NCI-H345 treated with DMSO at 0.1 percent for 48 hours (cell line): Measurements from ENCODE around the gene SND1.

Experiments used
- DNase-seq: peaks from one replicate; lab custom pipeline; 2025; ENCODE audit not compliant: unreplicated experiment; lab: John Stamatoyannopoulos, UW

SND1 gene

GRCh38 chr7:128030654-128031611 lies 378.9 kb downstream of the SND1 start, which contains the start of gene LRRC4:
Gene LRRC4 (minus strand): TSS chr7:128031437. CDS start chr7:128030640, 797 bp downstream.
- no peak for DNase-seq

GRCh38 chr7:128031901-128032604 lies 380.1 kb downstream of the SND1 start:
- peak; percentile 51 for DNase-seq

DNA sequence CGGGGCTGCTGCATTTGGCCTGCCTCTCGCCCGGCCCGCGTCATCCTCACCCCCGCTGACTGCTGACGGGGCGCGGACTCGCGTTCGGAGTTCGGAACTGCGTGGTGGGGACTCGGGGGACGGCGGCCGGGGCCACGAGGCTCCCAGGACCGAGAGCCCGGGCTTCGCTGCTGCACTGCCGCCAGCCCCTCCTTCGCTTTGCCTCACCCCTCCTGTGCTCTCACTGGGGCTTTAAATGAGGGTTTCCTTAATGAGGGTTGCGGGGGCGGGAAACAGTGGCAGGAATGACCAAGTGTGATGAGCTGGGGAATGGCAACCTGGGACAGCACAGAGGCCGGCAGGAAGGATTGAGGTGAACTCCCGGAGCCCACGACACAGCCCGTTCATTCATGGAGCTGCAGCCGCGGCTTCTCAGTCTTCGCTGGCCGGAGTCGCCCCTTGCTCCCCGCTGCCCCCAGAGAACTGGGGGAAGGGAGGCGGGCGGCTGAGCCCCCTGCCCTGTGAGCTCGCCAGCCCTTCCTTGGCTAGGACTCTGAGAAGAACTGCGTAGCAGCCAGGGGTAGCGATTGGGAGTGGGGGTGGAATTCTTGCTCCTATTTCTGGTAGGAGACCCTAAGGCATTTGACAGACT lies 380.7 kb downstream of the SND1 start:
- DNase-seq, result no peak

DNA sequence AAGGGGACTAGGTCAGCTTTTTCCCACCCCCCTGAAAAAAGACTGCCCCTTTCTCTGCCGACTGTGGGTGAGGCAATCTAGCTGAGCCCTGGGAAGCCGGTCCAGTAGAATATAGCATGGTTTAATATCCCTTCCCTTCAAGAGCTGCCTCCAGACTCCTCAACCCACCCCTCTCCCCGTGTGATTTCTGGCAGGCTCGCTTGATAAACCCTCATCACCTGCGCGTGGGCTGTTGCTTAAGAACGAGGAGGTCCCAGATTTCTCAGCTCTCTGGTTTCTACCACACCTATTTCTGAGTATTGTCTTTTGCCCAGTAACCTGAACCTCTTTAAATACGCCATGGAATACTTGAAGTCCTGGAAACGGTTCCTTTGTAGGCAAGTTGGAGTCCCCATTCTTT lies 381.3 kb downstream of the SND1 start:
- DNase-seq, result no peak

- DNase-seq, result no peak
Measured at GRCh38 chr7:128034825-128035224, 382.8 kb downstream of the SND1 start.

GRCh38 chr7:128035712-128036111 lies 383.7 kb downstream of the SND1 start:
- DNase-seq, result no peak

GRCh38 chr7:128036226-128036940 lies 384.4 kb downstream of the SND1 start:
- DNase-seq, result no peak

DNA sequence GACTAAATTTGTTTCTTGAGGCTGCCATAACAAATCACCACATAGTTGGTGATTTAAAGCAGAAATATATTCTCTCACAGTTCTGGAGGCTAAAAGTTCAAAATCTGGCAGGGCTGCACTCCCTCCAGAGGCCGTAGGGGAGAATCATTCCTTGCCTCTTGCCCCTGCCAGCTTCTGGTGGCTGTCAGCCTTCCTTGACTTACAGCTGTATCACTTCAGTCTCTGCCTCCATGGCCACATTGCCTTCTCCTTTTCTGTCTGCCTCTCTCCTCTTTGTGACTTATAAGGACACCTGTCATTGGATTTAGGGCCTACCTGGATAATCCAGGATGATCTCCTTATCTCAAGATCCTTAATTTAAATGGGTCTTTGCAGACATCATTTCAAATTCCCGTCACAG lies 385.1 kb downstream of the SND1 start:
- DNase-seq, result no peak

DNA sequence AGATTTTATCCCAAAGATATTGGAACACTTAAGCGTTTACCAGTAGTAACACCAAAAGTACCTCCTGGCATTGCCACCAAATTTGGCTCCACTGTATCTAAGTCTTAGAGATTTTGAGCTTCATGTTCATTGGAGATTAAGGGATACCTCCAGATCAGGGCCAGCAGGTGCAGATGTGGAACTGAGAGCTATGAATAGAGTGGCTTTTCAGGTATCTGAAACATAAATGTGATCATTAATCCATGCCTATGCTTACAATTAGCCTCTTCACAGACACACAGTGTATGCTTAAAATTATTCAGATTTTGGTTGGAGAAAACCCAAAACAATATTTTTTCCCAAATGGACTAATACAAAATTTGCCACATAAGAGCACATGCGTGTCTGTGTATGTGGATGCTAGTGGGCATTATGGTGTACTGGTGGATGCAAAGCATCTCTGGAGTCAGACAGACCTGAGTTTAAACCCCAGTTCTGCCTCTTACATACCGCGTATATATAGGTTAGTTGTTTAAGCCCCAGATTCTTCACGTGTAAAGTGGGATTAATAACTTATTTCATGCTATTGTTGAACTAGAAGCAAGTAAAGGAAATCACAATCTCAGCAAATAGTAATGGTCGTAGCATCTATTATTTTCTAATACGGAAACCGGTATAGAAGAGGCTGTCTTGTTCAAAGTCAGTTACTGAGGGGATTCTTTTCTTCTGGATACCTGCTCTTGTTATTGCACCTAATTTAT lies 386.1 kb downstream of the SND1 start:
- no peak for DNase-seq

- no peak for DNase-seq
Measured at GRCh38 chr7:128039544-128039953, 387.6 kb downstream of the SND1 start.

DNA sequence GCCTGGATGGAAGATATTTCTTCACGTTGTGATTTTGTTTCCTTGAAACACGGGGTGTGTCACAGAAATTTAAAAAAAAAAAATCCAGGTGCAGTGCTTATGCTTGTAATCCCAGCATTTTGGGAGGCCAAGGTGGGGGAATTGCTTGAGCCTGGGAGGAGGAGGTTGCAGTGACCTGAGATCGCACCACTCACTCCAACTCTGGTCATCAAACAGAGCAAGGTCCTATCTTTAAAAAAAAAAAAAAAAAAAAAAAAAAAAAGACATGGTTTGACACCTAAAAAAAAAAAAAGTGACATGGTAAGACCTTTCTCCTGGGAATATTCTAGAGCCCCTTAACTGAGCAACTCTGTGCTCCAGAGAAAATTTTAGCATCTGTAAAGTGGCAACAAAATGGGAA lies 388.2 kb downstream of the SND1 start:
- no peak for DNase-seq

DNA sequence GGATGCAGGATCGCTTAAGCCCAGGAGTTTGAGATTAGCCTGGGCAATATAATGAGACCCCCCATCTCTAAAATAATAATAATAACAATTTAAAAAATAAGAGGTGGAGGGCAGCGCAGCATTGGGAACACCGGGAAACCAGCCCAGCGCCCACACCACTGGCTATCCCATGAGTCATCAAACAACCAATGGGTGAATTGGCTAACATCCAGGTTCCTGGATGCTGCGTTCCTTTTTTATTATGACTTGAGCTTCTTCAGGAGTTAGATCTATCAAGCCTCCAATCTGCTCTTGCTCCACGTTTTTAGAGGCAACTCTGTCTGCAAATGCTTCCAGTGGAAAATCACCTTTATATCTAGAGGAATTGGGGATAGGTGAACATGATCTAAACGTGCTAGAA lies 389.2 kb downstream of the SND1 start:
- no peak for DNase-seq

- DNase-seq, result no peak
Measured at GRCh38 chr7:128042012-128042411, 390.0 kb downstream of the SND1 start.

DNA sequence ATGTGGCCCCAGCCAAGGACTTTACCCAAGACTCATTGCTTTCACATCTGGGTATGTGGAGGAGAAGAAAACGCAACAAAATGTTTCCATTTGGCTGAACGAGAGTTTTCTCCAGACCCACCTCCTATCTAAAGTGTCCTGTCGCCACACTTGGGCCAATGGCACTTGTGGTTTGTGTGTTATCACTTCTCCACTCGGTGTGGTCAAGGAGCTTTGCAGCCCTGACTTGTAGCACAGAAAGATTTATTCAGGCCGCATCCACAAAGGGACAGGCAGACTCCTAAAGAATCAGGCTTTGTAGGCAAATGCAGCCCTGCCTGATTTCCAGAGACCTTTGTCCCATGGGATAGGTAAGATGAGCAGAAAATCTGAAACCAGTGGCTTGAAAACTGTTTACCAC lies 392.1 kb downstream of the SND1 start:
- DNase-seq, result no peak

DNA sequence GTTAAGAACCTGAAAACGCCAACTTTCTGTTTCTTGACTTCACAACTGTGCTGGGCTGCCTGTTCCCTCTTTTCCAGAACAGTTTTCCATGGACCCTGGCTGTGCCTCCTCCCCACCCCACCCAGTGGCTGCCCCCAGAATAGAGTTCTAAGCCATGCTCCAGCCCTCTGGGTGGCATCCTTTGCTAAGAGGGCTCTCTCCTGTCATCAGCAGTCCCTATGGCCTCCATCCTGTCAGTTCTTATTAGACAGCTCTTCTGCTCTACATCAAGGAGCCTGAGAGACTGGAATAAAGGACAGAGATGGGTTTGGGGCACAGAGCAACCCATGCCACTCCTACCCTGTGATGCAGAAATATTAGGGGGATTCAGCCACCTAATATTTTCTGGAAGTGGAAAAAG lies 393.2 kb downstream of the SND1 start:
- DNase-seq, result no peak

DNA sequence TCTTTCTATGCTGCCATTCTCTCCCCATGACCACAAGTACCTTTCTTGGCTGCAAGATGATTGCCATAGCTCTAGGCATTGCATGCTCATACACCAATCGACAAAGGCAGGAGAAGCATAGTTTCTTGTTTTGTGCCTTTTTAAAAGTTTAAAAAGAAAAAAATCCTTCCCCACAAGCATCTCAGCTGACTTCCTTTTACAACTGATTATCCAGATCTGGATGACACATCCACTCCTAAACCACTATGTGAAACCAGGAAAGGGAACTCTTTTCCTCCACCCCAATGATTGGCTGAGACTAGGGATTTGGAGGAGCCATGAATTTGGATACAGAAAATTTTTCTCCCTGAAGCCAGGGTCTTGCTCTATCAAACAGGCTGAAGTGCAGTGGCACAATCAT lies 393.8 kb downstream of the SND1 start:
- no peak for DNase-seq

DNA sequence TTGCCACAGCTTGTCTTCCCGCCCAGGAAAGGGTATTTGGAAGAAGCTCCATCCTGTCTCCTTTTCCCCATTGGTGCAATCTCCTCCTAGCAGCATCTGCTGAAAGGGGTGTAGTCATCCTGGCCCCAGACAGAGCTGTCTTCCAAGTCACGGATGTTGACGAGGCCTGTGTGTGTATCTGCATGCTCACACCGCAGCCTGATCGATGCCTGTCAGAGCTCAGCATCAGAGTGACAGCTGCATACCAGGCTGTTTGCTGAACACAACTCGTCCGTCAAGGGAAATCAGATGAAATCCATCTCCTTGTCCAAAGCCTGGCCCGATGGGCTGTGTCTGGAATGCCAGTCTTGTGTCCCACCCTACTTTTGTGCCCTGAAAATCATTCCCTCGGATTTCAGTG lies 400.4 kb downstream of the SND1 start:
- no peak for DNase-seq

DNA sequence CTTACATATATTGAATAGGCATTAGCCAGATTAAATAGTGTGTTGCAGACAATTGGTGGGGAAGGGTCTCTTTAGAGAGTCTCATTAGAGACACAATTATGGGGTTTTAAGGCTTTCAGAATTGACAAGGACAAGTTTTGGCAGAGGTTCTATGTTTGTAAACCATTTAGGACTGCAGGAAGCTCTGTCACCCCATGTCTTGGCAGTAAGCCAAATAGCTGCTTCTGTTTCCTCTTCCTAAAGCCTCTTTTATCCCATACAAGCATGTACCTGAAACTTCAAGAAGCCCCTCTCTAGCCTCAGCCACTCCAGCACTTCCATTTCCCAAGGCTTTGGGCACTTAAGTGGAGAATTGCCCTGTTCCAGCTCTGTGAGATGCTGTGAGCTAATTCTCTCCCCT lies 401.0 kb downstream of the SND1 start:
- DNase-seq, result peak; percentile 66

DNA sequence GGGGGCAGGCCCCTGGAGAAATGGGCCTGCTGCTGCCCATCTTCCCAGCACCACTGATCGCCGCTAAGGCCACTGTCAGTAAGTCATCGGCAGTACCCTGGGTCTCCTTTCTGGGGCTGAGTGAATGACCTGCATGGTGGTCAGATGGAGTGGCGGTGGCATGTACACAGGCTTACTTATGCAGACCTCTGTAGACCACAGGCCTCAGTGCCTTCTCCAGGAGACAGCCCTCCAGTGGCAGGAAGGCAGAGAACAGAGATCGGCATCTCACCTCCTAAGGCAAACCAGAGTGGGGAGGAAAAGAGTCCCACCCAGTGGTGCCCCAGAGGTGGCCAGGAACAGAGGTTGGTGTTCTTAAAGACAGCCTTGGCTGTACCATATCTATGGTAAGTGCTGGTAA lies 402.0 kb downstream of the SND1 start:
- DNase-seq, result no peak

GRCh38 chr7:128054511-128054910 lies 402.5 kb downstream of the SND1 start:
- no peak for DNase-seq
